ENCODE data around the gene ALAD.

DNA sequence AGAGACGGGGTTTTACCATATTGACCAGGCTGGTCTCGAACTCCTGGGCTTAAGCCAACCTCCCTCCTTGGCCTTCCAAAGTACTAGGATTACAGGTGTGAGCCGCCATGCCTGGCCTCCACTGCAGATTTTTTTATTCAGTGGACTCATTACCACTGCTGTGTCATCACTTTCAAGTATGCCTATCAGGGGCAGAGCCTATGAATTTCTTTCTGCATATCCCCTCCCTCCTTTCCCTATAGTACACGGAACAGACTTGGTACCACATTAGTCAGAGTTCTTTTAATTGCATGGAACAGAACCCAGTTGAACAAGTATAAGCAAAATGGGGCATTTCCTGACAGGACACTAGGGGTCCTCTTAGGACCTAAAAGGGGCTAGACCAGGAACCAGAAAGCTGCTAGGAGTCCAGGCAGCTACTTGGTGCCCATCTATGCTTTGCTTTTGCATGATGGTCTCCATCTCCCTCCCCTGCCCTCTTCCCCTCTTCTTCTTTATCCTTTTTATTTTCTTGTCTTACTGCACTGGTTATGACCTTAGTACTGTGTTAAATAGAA, 46.0 kb downstream of the ALAD start:
- TF ChIP-seq, protein P1, sequence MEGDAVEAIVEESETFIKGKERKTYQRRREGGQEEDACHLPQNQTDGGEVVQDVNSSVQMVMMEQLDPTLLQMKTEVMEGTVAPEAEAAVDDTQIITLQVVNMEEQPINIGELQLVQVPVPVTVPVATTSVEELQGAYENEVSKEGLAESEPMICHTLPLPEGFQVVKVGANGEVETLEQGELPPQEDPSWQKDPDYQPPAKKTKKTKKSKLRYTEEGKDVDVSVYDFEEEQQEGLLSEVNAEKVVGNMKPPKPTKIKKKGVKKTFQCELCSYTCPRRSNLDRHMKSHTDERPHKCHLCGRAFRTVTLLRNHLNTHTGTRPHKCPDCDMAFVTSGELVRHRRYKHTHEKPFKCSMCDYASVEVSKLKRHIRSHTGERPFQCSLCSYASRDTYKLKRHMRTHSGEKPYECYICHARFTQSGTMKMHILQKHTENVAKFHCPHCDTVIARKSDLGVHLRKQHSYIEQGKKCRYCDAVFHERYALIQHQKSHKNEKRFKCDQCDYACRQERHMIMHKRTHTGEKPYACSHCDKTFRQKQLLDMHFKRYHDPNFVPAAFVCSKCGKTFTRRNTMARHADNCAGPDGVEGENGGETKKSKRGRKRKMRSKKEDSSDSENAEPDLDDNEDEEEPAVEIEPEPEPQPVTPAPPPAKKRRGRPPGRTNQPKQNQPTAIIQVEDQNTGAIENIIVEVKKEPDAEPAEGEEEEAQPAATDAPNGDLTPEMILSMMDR (IDR thresholded peaks at IDR 0.05; ENCODE audit: low read length): no peak
- no peak for TF ChIP-seq EZH2phosphoT487 (IDR thresholded peaks at IDR 0.05; ENCODE audit: low read length)

All from MM.1S (cell line).